A673 (cell line): ENCODE results near the gene MRC1. TPM values are rescaled to one million over a fixed set of nuclear protein-coding genes. Genes with fewer than 3 reads are reported as not detected.

ENCODE experiments used
- BruUV-seq: library from RNA; stranded (reverse); fragments of 400-500 nt; replicated peaks from 2 replicates; lab custom pipeline; 2021; lab: Mats Ljungman, UMichigan
- CTCF ChIA-PET: fragments of 300-600 bp; sonication (Branson Sonifier 250); formaldehyde crosslinking; loops from one replicate; lab custom pipeline; 2022; ENCODE audit warnings: antibody characterized with exemption; lab: Charles Lee
- POLR2A ChIA-PET: fragments of 300-600 bp; sonication (Branson Sonifier 250); formaldehyde crosslinking; loops from one replicate; lab custom pipeline; 2022; ENCODE audit warnings: antibody characterized with exemption; ENCODE audit not compliant: low non-redundant PET; lab: Charles Lee
- DNase-seq: peaks from one replicate; pipeline ENCODE4 v3.0.0-alpha.2; 2015; ENCODE audit warnings: low spot score
- H3K27ac ChIP-seq: fragments of 200-600 bp; sonication (generic); 2 replicates; pipeline ENCODE4 v1.5.1; 2016; ENCODE audit warnings: mixed run types, low read depth, mild to moderate bottlenecking, mixed read lengths, antibody characterized with exemption, low read length; ENCODE audit not compliant: poor library complexity, severe bottlenecking
- H3K27me3 ChIP-seq: fragments of 200-600 bp; sonication (generic); replicated peaks from 2 replicates; pipeline ENCODE4 v1.6.1; 2017; ENCODE audit warnings: mixed run types, low read depth, mild to moderate bottlenecking, mixed read lengths, antibody characterized with exemption, low read length; ENCODE audit not compliant: insufficient read depth, poor library complexity
- H3K36me3 ChIP-seq: fragments of 200-600 bp; sonication (generic); 2 replicates; pipeline ENCODE4 v1.6.1; 2016; ENCODE audit warnings: mixed run types, mild to moderate bottlenecking, mixed read lengths, antibody characterized with exemption, low read length; ENCODE audit not compliant: insufficient read depth, poor library complexity, severe bottlenecking
- H3K4me1 ChIP-seq: fragments of 200-600 bp; sonication (generic); 2 replicates; pipeline ENCODE4 v1.6.1; 2017; ENCODE audit warnings: mixed run types, mild to moderate bottlenecking, mixed read lengths, antibody characterized with exemption, low read length; ENCODE audit not compliant: insufficient read depth, poor library complexity, severe bottlenecking
- H3K4me3 ChIP-seq: fragments of 200-600 bp; sonication (generic); 2 replicates; pipeline ENCODE4 v1.5.1; 2016; ENCODE audit warnings: low read depth, mixed run types, mild to moderate bottlenecking, mixed read lengths, low read length; ENCODE audit not compliant: poor library complexity, severe bottlenecking
- H3K9me3 ChIP-seq: fragments of 200-600 bp; sonication (generic); 2 replicates; pipeline ENCODE4 v1.6.1; 2016; ENCODE audit warnings: mixed run types, low read depth, mild to moderate bottlenecking, mixed read lengths, antibody characterized with exemption, low read length; ENCODE audit not compliant: poor library complexity, severe bottlenecking
- CTCF ChIP-seq: fragments of 300-800, 200-600 bp; sonication (generic); conservative IDR thresholded peaks from 2 replicates; pipeline ENCODE4 v1.5.1; 2017; ENCODE audit warnings: low read depth, mild to moderate bottlenecking, antibody characterized with exemption, low read length, moderate library complexity, mixed read lengths
- EZH2 ChIP-seq: fragments of 200-600 bp; sonication (generic); IDR thresholded peaks from 2 replicates; pipeline ENCODE4 v1.6.1; 2017; ENCODE audit warnings: borderline replicate concordance, low read depth, mild to moderate bottlenecking, mixed read lengths, antibody characterized with exemption, low read length; ENCODE audit not compliant: poor library complexity, severe bottlenecking
- intact Hi-C: fragments of 100-400 bp; cut with micrococcal nuclease; formaldehyde crosslinking; loops from one replicate; pipeline ENCODE4 v1.10.0; 2022; ENCODE audit not compliant: unreplicated experiment
- total RNA-seq: library from RNA; stranded (reverse); gene quantifications from 2 replicates; pipeline ENCODE4 v1.2.3, GENCODE V29; 2021

Gene MRC1
- total RNA-seq, 1 experiment from 2014 or later = 0.15 TPM

DNA sequence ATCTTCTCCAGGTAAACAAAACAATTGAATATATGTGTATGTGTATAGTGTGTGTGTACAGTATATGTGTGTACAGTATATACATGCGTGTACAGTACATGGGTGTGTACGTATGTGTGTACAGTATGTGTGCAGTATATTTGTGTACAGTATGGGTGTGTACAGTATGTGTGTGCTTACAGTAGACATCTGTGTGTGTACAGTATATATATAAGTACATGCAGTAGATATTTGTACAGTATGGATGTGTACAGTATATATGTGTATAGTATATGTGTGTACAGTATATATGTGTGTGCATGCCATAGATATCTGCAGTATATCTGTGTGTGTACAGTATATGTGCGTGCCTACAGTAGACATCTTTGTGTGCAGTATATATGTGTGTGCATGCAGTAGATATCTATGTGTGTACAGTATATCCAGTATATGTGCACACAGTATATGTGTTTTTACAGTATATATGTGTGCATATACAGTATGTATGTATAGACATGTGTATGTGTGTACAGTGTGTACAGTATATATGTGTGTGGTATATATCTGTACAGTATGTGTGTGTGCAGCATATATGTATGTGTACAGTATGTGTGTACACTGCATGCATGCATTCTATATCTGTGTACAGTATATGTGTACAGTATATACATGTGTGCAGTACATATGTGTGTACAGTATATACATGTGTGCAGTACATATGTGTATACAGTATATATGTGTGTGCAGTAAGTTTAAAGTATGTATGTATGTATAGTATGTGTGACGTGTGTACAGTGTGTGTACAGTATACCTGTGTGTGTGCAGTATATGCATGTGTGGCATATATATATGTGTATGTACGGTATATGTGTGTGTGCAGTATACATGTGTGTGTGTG, 105.3 kb downstream of the MRC1 start:
- intact Hi-C loops = no loop called here
- TF ChIP-seq EZH2 (no peak), CTCF (no peak)
- no TSS peak for BruUV-seq
- no peaks in the 10 kb centered on the region for H3K9me3 ChIP-seq
- ChIA-PET POLR2A (no interaction called here), CTCF (interaction anchor here (0.6 kb wide), 1 partner anchor 178 kb away, joined by 3 read pairs; no protein-coding TSS in a partner anchor)
- no peak overlapping the region for H3K4me3 ChIP-seq
- H3K36me3 ChIP-seq = no peaks in the 10 kb centered on the region
- no peak for DNase-seq
- H3K27me3 ChIP-seq = no peaks in the 10 kb centered on the region
- H3K27ac ChIP-seq = no peak overlapping the region
- H3K4me1 ChIP-seq = peaks cover under 1% of the 10 kb centered on the region

GRCh38 chr10:17915181-17915580, 106.0 kb downstream of the MRC1 start:
- Histone ChIP-seq H3K27ac (no peak overlapping the region), H3K27me3 (no peaks in the 10 kb centered on the region), H3K4me1 (no peaks in the 10 kb centered on the region), H3K4me3 (no peak overlapping the region), H3K36me3 (no peaks in the 10 kb centered on the region), H3K9me3 (no peaks in the 10 kb centered on the region)
- ChIA-PET CTCF (no interaction called here), POLR2A (no interaction called here)
- intact Hi-C loops = no loop called here
- no TSS peak for BruUV-seq
- TF ChIP-seq CTCF (no peak), EZH2 (no peak)
- no peak for DNase-seq

- H3K4me3 ChIP-seq = no peak overlapping the region
- no peak for DNase-seq
- H3K36me3 ChIP-seq = no peaks in the 10 kb centered on the region
- CTCF ChIA-PET = no interaction called here
- no peaks in the 10 kb centered on the region for H3K4me1 ChIP-seq
- intact Hi-C loops = no loop called here
- TF ChIP-seq EZH2 (no peak), CTCF (no peak)
- no peaks in the 10 kb centered on the region for H3K27me3 ChIP-seq
- H3K9me3 ChIP-seq = no peaks in the 10 kb centered on the region
- H3K27ac ChIP-seq = no peak overlapping the region
- BruUV-seq = no TSS peak
- POLR2A ChIA-PET = no interaction called here
Measured at GRCh38 chr10:17918187-17918903, 109.2 kb downstream of the MRC1 start.
